Esophagus squamous epithelium (tissue), 4 donors: Measurements from ENCODE around the gene FBH1.

Experiments
- POLR2A ChIP-seq, 4 donors: fragments of 450-650 bp; IDR thresholded peaks; one replicate each; pipeline ENCODE4 v1.6.1; 2017; ENCODE audit warnings: antibody characterized with exemption in 4 of 4, mild to moderate bottlenecking in 4 of 4, moderate library complexity in 3 of 4
- TF ChIP-seq, protein P1 (sequence below), 6 experiments: fragments of 450-650 bp in 4 of 6; fragments of 200-600 bp in 2 of 6; sonication (generic) in 2 of 6; IDR thresholded peaks; one replicate each; pipeline ENCODE4 v1.5.1; 2016 to 2019; ENCODE audit warnings: antibody characterized with exemption in 6 of 6, mild to moderate bottlenecking in 4 of 6, moderate library complexity in 4 of 6

DNA sequence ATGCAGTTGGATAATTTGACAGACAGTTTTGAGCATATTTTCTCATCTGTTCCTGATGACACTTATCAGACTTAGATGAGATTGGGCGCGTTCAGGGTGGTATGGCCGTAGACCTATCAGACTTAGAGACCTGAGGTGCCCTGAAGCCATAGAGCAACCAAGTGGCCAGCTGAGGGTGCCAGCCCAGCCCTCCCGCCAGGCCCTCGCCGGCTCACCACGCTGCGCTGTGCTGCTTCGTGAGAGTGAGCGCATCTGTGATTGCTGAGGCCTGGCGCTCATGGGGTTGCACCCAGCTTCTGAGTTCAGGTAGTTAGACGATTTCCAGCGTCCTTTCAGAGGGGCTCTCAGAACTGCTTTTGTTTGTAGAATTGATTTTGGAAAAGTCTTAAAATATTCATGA is 10.2 kb downstream of the FBH1 start:
- TF ChIP-seq, protein P1, sequence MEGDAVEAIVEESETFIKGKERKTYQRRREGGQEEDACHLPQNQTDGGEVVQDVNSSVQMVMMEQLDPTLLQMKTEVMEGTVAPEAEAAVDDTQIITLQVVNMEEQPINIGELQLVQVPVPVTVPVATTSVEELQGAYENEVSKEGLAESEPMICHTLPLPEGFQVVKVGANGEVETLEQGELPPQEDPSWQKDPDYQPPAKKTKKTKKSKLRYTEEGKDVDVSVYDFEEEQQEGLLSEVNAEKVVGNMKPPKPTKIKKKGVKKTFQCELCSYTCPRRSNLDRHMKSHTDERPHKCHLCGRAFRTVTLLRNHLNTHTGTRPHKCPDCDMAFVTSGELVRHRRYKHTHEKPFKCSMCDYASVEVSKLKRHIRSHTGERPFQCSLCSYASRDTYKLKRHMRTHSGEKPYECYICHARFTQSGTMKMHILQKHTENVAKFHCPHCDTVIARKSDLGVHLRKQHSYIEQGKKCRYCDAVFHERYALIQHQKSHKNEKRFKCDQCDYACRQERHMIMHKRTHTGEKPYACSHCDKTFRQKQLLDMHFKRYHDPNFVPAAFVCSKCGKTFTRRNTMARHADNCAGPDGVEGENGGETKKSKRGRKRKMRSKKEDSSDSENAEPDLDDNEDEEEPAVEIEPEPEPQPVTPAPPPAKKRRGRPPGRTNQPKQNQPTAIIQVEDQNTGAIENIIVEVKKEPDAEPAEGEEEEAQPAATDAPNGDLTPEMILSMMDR (IDR thresholded peaks at IDR 0.05): no peak
- TF ChIP-seq POLR2A (IDR thresholded peaks at IDR 0.05): no peak
